ENCODE results near the gene ZMIZ1. TPM values are rescaled to one million over a fixed set of nuclear protein-coding genes. Genes with fewer than 3 reads are reported as not detected.

ZMIZ1 gene
- polyA plus RNA-seq, 1 donor = 40.1 TPM

GRCh38 chr10:79226391-79227245 lies 157.9 kb downstream of the ZMIZ1 start:
- no peak overlapping the region for H3K4me3 ChIP-seq (ENCODE audit: low read length)
- H3K4me1 ChIP-seq (ENCODE audit: control insufficient read depth, insufficient read depth, low read length) = peaks cover 47% of the 10 kb centered on the region
- peaks cover 55% of the 10 kb centered on the region for H3K36me3 ChIP-seq (ENCODE audit: control insufficient read depth, insufficient read depth, low read length)
- H3K27ac ChIP-seq (ENCODE audit: low read length) = no peak overlapping the region
- WGBS (ENCODE audit: insufficient coverage, low lambda C conversion rate) = no CpG with 5 or more reads among the region's 4 CpGs
- H3K27me3 ChIP-seq (ENCODE audit: control insufficient read depth, insufficient read depth, low read length) = no peaks in the 10 kb centered on the region
- no peak for DNase-seq
- H3K9me3 ChIP-seq (ENCODE audit: control insufficient read depth, low read depth, low read length) = no peaks in the 10 kb centered on the region

GRCh38 chr10:79229071-79229541 lies 160.3 kb downstream of the ZMIZ1 start:
- Histone ChIP-seq H3K27me3 (ENCODE audit: control insufficient read depth, insufficient read depth, low read length) (no peaks in the 10 kb centered on the region), H3K36me3 (ENCODE audit: control insufficient read depth, insufficient read depth, low read length) (peaks cover 60% of the 10 kb centered on the region), H3K9me3 (ENCODE audit: control insufficient read depth, low read depth, low read length) (no peaks in the 10 kb centered on the region), H3K4me1 (ENCODE audit: control insufficient read depth, insufficient read depth, low read length) (peaks cover 22% of the 10 kb centered on the region), H3K4me3 (ENCODE audit: low read length) (no peak overlapping the region), H3K27ac (ENCODE audit: low read length) (peak overlapping the region; percentile 63)
- WGBS (ENCODE audit: insufficient coverage, low lambda C conversion rate) = no CpG with 5 or more reads among the region's 5 CpGs
- DNase-seq = peak in 1 of 2 donors; percentile 62

GRCh38 chr10:79229830-79230327 lies 161.1 kb downstream of the ZMIZ1 start:
- H3K4me1 ChIP-seq (ENCODE audit: control insufficient read depth, insufficient read depth, low read length) = peaks cover 22% of the 10 kb centered on the region
- no peak for DNase-seq
- peak overlapping the region; percentile 63 for H3K27ac ChIP-seq (ENCODE audit: low read length)
- no peaks in the 10 kb centered on the region for H3K9me3 ChIP-seq (ENCODE audit: control insufficient read depth, low read depth, low read length)
- no peak overlapping the region for H3K4me3 ChIP-seq (ENCODE audit: low read length)
- H3K36me3 ChIP-seq (ENCODE audit: control insufficient read depth, insufficient read depth, low read length) = peaks cover 56% of the 10 kb centered on the region
- H3K27me3 ChIP-seq (ENCODE audit: control insufficient read depth, insufficient read depth, low read length) = no peaks in the 10 kb centered on the region
- 80% methylated on average over 4 of the region's 12 CpGs for WGBS (ENCODE audit: insufficient coverage, low lambda C conversion rate)

GRCh38 chr10:79230328-79230830 lies 161.6 kb downstream of the ZMIZ1 start:
- no CpG with 5 or more reads among the region's 16 CpGs for WGBS (ENCODE audit: insufficient coverage, low lambda C conversion rate)
- H3K27ac ChIP-seq (ENCODE audit: low read length) = peak overlapping the region; percentile 63
- H3K27me3 ChIP-seq (ENCODE audit: control insufficient read depth, insufficient read depth, low read length) = no peaks in the 10 kb centered on the region
- no peaks in the 10 kb centered on the region for H3K9me3 ChIP-seq (ENCODE audit: control insufficient read depth, low read depth, low read length)
- H3K36me3 ChIP-seq (ENCODE audit: control insufficient read depth, insufficient read depth, low read length) = peaks cover 58% of the 10 kb centered on the region
- H3K4me1 ChIP-seq (ENCODE audit: control insufficient read depth, insufficient read depth, low read length) = peaks cover 26% of the 10 kb centered on the region
- no peak overlapping the region for H3K4me3 ChIP-seq (ENCODE audit: low read length)
- peak; percentile 50 to 53 for DNase-seq

GRCh38 chr10:79230850-79231249 lies 162.1 kb downstream of the ZMIZ1 start:
- Histone ChIP-seq H3K4me3 (ENCODE audit: low read length) (no peak overlapping the region), H3K36me3 (ENCODE audit: control insufficient read depth, insufficient read depth, low read length) (peaks cover 56% of the 10 kb centered on the region), H3K9me3 (ENCODE audit: control insufficient read depth, low read depth, low read length) (no peaks in the 10 kb centered on the region), H3K4me1 (ENCODE audit: control insufficient read depth, insufficient read depth, low read length) (peaks cover 28% of the 10 kb centered on the region), H3K27ac (ENCODE audit: low read length) (peak overlapping the region; percentile 63), H3K27me3 (ENCODE audit: control insufficient read depth, insufficient read depth, low read length) (no peaks in the 10 kb centered on the region)
- WGBS (ENCODE audit: insufficient coverage, low lambda C conversion rate) = no CpG with 5 or more reads among the region's 4 CpGs
- no peak for DNase-seq

- WGBS (ENCODE audit: insufficient coverage, low lambda C conversion rate) = no CpG with 5 or more reads among the region's 3 CpGs
- peaks cover 50% of the 10 kb centered on the region for H3K36me3 ChIP-seq (ENCODE audit: control insufficient read depth, insufficient read depth, low read length)
- no peaks in the 10 kb centered on the region for H3K9me3 ChIP-seq (ENCODE audit: control insufficient read depth, low read depth, low read length)
- H3K27me3 ChIP-seq (ENCODE audit: control insufficient read depth, insufficient read depth, low read length) = no peaks in the 10 kb centered on the region
- H3K4me3 ChIP-seq (ENCODE audit: low read length) = no peak overlapping the region
- H3K4me1 ChIP-seq (ENCODE audit: control insufficient read depth, insufficient read depth, low read length) = peaks cover 28% of the 10 kb centered on the region
- no peak for DNase-seq
- H3K27ac ChIP-seq (ENCODE audit: low read length) = no peak overlapping the region
These were observed 163.1 kb downstream of the ZMIZ1 start for GRCh38 chr10:79231908-79232307.

GRCh38 chr10:79232864-79233263 lies 164.1 kb downstream of the ZMIZ1 start:
- WGBS (ENCODE audit: insufficient coverage, low lambda C conversion rate) = no CpG with 5 or more reads among the region's 3 CpGs
- DNase-seq = no peak
- Histone ChIP-seq H3K4me1 (ENCODE audit: control insufficient read depth, insufficient read depth, low read length) (peaks cover 28% of the 10 kb centered on the region), H3K27ac (ENCODE audit: low read length) (no peak overlapping the region), H3K36me3 (ENCODE audit: control insufficient read depth, insufficient read depth, low read length) (peaks cover 46% of the 10 kb centered on the region), H3K9me3 (ENCODE audit: control insufficient read depth, low read depth, low read length) (no peaks in the 10 kb centered on the region), H3K27me3 (ENCODE audit: control insufficient read depth, insufficient read depth, low read length) (no peaks in the 10 kb centered on the region), H3K4me3 (ENCODE audit: low read length) (no peak overlapping the region)

GRCh38 chr10:79234391-79235315 lies 165.9 kb downstream of the ZMIZ1 start:
- Histone ChIP-seq H3K27me3 (ENCODE audit: control insufficient read depth, insufficient read depth, low read length) (no peaks in the 10 kb centered on the region), H3K9me3 (ENCODE audit: control insufficient read depth, low read depth, low read length) (no peaks in the 10 kb centered on the region), H3K36me3 (ENCODE audit: control insufficient read depth, insufficient read depth, low read length) (peaks cover 32% of the 10 kb centered on the region), H3K4me3 (ENCODE audit: low read length) (no peak overlapping the region), H3K27ac (ENCODE audit: low read length) (peak overlapping the region; percentile 27), H3K4me1 (ENCODE audit: control insufficient read depth, insufficient read depth, low read length) (peaks cover 29% of the 10 kb centered on the region)
- peak; percentile 61 to 65 for DNase-seq
- WGBS (ENCODE audit: insufficient coverage, low lambda C conversion rate) = no CpG with 5 or more reads among the region's 8 CpGs

GRCh38 chr10:79235765-79236432 lies 167.1 kb downstream of the ZMIZ1 start:
- no CpG with 5 or more reads among the region's 10 CpGs for WGBS (ENCODE audit: insufficient coverage, low lambda C conversion rate)
- no peak for DNase-seq
- peaks cover 24% of the 10 kb centered on the region for H3K4me1 ChIP-seq (ENCODE audit: control insufficient read depth, insufficient read depth, low read length)
- H3K4me3 ChIP-seq (ENCODE audit: low read length) = no peak overlapping the region
- H3K36me3 ChIP-seq (ENCODE audit: control insufficient read depth, insufficient read depth, low read length) = peaks cover 20% of the 10 kb centered on the region
- no peaks in the 10 kb centered on the region for H3K27me3 ChIP-seq (ENCODE audit: control insufficient read depth, insufficient read depth, low read length)
- no peak overlapping the region for H3K27ac ChIP-seq (ENCODE audit: low read length)
- no peaks in the 10 kb centered on the region for H3K9me3 ChIP-seq (ENCODE audit: control insufficient read depth, low read depth, low read length)

- H3K36me3 ChIP-seq (ENCODE audit: control insufficient read depth, insufficient read depth, low read length) = peaks cover 19% of the 10 kb centered on the region
- H3K27ac ChIP-seq (ENCODE audit: low read length) = no peak overlapping the region
- no peaks in the 10 kb centered on the region for H3K9me3 ChIP-seq (ENCODE audit: control insufficient read depth, low read depth, low read length)
- H3K4me3 ChIP-seq (ENCODE audit: low read length) = no peak overlapping the region
- H3K27me3 ChIP-seq (ENCODE audit: control insufficient read depth, insufficient read depth, low read length) = peaks cover 4% of the 10 kb centered on the region
- no peak for DNase-seq
- no CpG with 5 or more reads among the region's 9 CpGs for WGBS (ENCODE audit: insufficient coverage, low lambda C conversion rate)
- peaks cover 26% of the 10 kb centered on the region for H3K4me1 ChIP-seq (ENCODE audit: control insufficient read depth, insufficient read depth, low read length)
These were observed 167.6 kb downstream of the ZMIZ1 start for GRCh38 chr10:79236433-79236765.
